Subcutaneous adipose tissue (tissue), 4 donors: ENCODE results near the gene TET3. TPM values are rescaled to one million over a fixed set of nuclear protein-coding genes. Genes with fewer than 3 reads are reported as not detected.

Experiments
- CTCF ChIP-seq: fragments of 450-650 bp; IDR thresholded peaks from one replicate; pipeline ENCODE4 v1.5.1; 2016; ENCODE audit warnings: low read depth, mild to moderate bottlenecking, control low read depth, antibody characterized with exemption, moderate library complexity
- total RNA-seq, 4 donors: library from RNA; depleted of rRNA; stranded (reverse); fragments of >200 nt; gene quantifications; one replicate each; pipeline ENCODE4 v1.1.0, GENCODE V29; 2016

The TET3 gene
- total RNA-seq, 4 donors from 2014 or later = 5.8 to 11.4 (median 7.8) TPM

GRCh38 chr2:73961274-73961673 lies 23.4 kb upstream of the TET3 start:
- TF ChIP-seq CTCF = no peak

GRCh38 chr2:73961823-73962615 lies 22.7 kb upstream of the TET3 start:
- no peak for TF ChIP-seq CTCF

- TF ChIP-seq CTCF = no peak
Observed at GRCh38 chr2:73962798-73963197, 21.9 kb upstream of the TET3 start.

- no peak for TF ChIP-seq CTCF
Observed at GRCh38 chr2:73963385-73964120, 21.2 kb upstream of the TET3 start.

- TF ChIP-seq CTCF = no peak
Observed at GRCh38 chr2:73964223-73964622, 20.5 kb upstream of the TET3 start.

DNA sequence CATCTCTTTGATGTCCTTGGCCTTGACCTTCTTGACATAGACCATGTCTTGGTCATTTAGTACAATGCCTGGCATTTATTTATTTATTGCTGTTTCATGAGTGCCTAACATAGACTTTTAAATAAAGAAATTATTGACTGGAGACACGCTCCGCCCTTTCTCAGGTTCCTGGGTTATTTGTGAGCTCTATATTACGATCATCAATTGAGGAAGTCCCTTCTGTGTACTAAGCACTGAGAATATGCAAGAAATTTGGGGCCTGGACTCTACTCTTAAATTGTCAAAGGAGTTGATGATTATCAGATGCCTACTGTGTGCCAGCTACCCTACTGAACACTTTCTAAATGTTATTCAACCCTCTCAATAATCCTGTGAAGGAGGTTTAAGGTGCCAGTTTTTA lies 19.7 kb upstream of the TET3 start:
- no peak for TF ChIP-seq CTCF

- no peak for TF ChIP-seq CTCF
Observed at GRCh38 chr2:73968357-73968937, 16.3 kb upstream of the TET3 start.
